HEK293 (cell line): Measurements from ENCODE around the gene C1orf21.

Experiments
- CTCF ChIA-PET: fragments of 350-600 bp; formaldehyde crosslinking; extraction: SDS; loops from one replicate; lab custom pipeline; 2021; ENCODE audit warnings: antibody characterized with exemption; lab: Yijun Ruan, JAX
- POLR2A ChIA-PET: fragments of 300-600 bp; formaldehyde crosslinking; extraction: SDS; loops from one replicate; lab custom pipeline; 2020; ENCODE audit warnings: antibody characterized with exemption, inconsistent platforms; lab: Yijun Ruan, JAX
- H3K27ac ChIP-seq: fragments of 200-500 bp; sonication (Bioruptor generic); 2 replicates; pipeline ENCODE4 v1.5.1; 2014; ENCODE audit warnings: low read depth, low read length, control low read depth, inconsistent platforms; ENCODE audit errors: extremely low read depth
- H3K36me3 ChIP-seq, 2 experiments: fragments of 200-500 bp in 1 of 2; sonication (Bioruptor generic) in 1 of 2; 1 replicate in 1 of 2; 2 replicates in 1 of 2; pipeline ENCODE4 v1.5.1; 2014 to 2017; ENCODE audit warnings: inconsistent platforms in 2 of 2, low read length in 2 of 2; ENCODE audit not compliant: control insufficient read depth in 2 of 2, insufficient read depth in 1 of 2
- H3K4me1 ChIP-seq: fragments of 200-500 bp; sonication (Bioruptor generic); 2 replicates; pipeline ENCODE4 v1.5.1; 2014; ENCODE audit warnings: mild to moderate bottlenecking, low read length, inconsistent platforms; ENCODE audit not compliant: control insufficient read depth, insufficient read depth
- H3K4me3 ChIP-seq: 2 replicates; pipeline ENCODE4 v1.5.1; 2011; ENCODE audit warnings: low read depth, mild to moderate bottlenecking, control low read depth, low read length, moderate library complexity
- H3K9me3 ChIP-seq: fragments of 200-500 bp; sonication (Bioruptor generic); 2 replicates; pipeline ENCODE4 v1.5.1; 2014; ENCODE audit warnings: low read depth, low read length, inconsistent platforms; ENCODE audit not compliant: control insufficient read depth, insufficient read depth
- ATF2 ChIP-seq: fragments of 450-650 bp; formaldehyde crosslinking; IDR thresholded peaks from 2 replicates; pipeline ENCODE4 v1.5.1; 2016; ENCODE audit warnings: missing biosample characterization, missing genetic modification characterization, low read depth
- ELK4 ChIP-seq: IDR thresholded peaks from 2 replicates; pipeline ENCODE4 v1.6.1; 2011; ENCODE audit warnings: mild to moderate bottlenecking, low read depth, low read length, borderline replicate concordance
- GLIS2 ChIP-seq: fragments of 450-650 bp; formaldehyde crosslinking; IDR thresholded peaks from 2 replicates; pipeline ENCODE4 v1.5.1; 2016; ENCODE audit warnings: missing biosample characterization, missing genetic modification characterization
- HOXC10 ChIP-seq: sonication (generic); formaldehyde crosslinking; IDR thresholded peaks from 2 replicates; pipeline ENCODE4 v1.8.1; 2023; ENCODE audit warnings: mild to moderate bottlenecking, missing genetic modification reagents
- KLF16 ChIP-seq: fragments of 450-650 bp; formaldehyde crosslinking; IDR thresholded peaks from 2 replicates; pipeline ENCODE4 v1.5.1; 2017; ENCODE audit warnings: missing biosample characterization, missing genetic modification characterization
- MEIS1 ChIP-seq: sonication (generic); formaldehyde crosslinking; IDR thresholded peaks from 2 replicates; pipeline ENCODE4 v1.8.1; 2022; ENCODE audit warnings: missing genetic modification reagents, mild to moderate bottlenecking, borderline replicate concordance
- ZBTB7A ChIP-seq: fragments of 450-650 bp; formaldehyde crosslinking; IDR thresholded peaks from 2 replicates; pipeline ENCODE4 v1.5.1; 2016; ENCODE audit warnings: low read depth, missing biosample characterization, missing genetic modification characterization
- ZNF146 ChIP-seq: fragments of 450-650 bp; formaldehyde crosslinking; IDR thresholded peaks from 2 replicates; pipeline ENCODE4 v1.5.1; 2016; ENCODE audit warnings: missing biosample characterization, missing genetic modification characterization
- ZNF266 ChIP-seq: fragments of 450-650 bp; formaldehyde crosslinking; IDR thresholded peaks from 2 replicates; pipeline ENCODE4 v1.5.1; 2016; ENCODE audit warnings: missing biosample characterization, missing genetic modification characterization, low read depth
- ZNF521 ChIP-seq: fragments of 450-650 bp; formaldehyde crosslinking; IDR thresholded peaks from 2 replicates; pipeline ENCODE4 v1.5.1; 2017; ENCODE audit warnings: missing biosample characterization, mild to moderate bottlenecking, missing genetic modification characterization
- ZNF610 ChIP-seq: fragments of 450-650 bp; formaldehyde crosslinking; IDR thresholded peaks from 2 replicates; pipeline ENCODE4 v1.5.1; 2016; ENCODE audit warnings: missing biosample characterization, missing genetic modification characterization, borderline replicate concordance
- ZNF677 ChIP-seq: fragments of 450-650 bp; IDR thresholded peaks from 2 replicates; pipeline ENCODE4 v1.5.0; 2018; ENCODE audit warnings: missing biosample characterization, mild to moderate bottlenecking, missing genetic modification characterization, moderate library complexity
- ZXDB ChIP-seq: fragments of 450-650 bp; formaldehyde crosslinking; IDR thresholded peaks from 2 replicates; pipeline ENCODE4 v1.5.1; 2016; ENCODE audit warnings: missing biosample characterization, missing genetic modification characterization
- TF ChIP-seq, protein P1 (sequence below): fragments of 450-650 bp; formaldehyde crosslinking; IDR thresholded peaks from 2 replicates; pipeline ENCODE4 v1.5.1; 2016; ENCODE audit warnings: missing biosample characterization, missing genetic modification characterization
- TF ChIP-seq, protein P2 (sequence below): fragments of 450-650 bp; formaldehyde crosslinking; IDR thresholded peaks from 2 replicates; pipeline ENCODE4 v1.5.1; 2016; ENCODE audit warnings: missing biosample characterization, missing genetic modification characterization
- TF ChIP-seq, protein P3 (sequence below): fragments of 450-650 bp; formaldehyde crosslinking; IDR thresholded peaks from 2 replicates; pipeline ENCODE4 v1.5.1; 2016; ENCODE audit warnings: missing biosample characterization, missing genetic modification characterization

Gene C1orf21

GRCh38 chr1:184647471-184647870 lies 260.6 kb downstream of the C1orf21 start (continued):
- TF ChIP-seq ELK4 (no peak), ZBTB7A (tag by site-specific recombination) (no peak), ZNF521 (tag by site-specific recombination) (no peak), ZXDB (tag by site-specific recombination) (no peak), HOXC10 (CRISPR knock-in tag) (no peak), ZNF146 (tag by site-specific recombination) (no peak)
- TF ChIP-seq, protein P1, sequence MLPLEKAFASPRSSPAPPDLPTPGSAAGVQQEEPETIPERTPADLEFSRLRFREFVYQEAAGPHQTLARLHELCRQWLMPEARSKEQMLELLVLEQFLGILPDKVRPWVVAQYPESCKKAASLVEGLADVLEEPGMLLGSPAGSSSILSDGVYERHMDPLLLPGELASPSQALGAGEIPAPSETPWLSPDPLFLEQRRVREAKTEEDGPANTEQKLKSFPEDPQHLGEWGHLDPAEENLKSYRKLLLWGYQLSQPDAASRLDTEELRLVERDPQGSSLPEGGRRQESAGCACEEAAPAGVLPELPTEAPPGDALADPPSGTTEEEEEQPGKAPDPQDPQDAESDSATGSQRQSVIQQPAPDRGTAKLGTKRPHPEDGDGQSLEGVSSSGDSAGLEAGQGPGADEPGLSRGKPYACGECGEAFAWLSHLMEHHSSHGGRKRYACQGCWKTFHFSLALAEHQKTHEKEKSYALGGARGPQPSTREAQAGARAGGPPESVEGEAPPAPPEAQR (tag by site-specific recombination) = no peak
- TF ChIP-seq, protein P2, sequence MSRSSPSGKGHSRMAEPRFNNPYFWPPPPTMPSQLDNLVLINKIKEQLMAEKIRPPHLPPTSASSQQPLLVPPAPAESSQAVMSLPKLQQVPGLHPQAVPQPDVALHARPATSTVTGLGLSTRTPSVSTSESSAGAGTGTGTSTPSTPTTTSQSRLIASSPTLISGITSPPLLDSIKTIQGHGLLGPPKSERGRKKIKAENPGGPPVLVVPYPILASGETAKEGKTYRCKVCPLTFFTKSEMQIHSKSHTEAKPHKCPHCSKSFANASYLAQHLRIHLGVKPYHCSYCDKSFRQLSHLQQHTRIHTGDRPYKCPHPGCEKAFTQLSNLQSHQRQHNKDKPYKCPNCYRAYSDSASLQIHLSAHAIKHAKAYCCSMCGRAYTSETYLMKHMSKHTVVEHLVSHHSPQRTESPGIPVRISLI (tag by site-specific recombination) = no peak
- TF ChIP-seq, protein P3, sequence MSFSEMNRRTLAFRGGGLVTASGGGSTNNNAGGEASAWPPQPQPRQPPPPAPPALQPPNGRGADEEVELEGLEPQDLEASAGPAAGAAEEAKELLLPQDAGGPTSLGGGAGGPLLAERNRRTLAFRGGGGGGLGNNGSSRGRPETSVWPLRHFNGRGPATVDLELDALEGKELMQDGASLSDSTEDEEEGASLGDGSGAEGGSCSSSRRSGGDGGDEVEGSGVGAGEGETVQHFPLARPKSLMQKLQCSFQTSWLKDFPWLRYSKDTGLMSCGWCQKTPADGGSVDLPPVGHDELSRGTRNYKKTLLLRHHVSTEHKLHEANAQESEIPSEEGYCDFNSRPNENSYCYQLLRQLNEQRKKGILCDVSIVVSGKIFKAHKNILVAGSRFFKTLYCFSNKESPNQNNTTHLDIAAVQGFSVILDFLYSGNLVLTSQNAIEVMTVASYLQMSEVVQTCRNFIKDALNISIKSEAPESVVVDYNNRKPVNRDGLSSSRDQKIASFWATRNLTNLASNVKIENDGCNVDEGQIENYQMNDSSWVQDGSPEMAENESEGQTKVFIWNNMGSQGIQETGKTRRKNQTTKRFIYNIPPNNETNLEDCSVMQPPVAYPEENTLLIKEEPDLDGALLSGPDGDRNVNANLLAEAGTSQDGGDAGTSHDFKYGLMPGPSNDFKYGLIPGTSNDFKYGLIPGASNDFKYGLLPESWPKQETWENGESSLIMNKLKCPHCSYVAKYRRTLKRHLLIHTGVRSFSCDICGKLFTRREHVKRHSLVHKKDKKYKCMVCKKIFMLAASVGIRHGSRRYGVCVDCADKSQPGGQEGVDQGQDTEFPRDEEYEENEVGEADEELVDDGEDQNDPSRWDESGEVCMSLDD (tag by site-specific recombination) = no peak
- TF ChIP-seq, all 188 proteins: peak for 0

DNA sequence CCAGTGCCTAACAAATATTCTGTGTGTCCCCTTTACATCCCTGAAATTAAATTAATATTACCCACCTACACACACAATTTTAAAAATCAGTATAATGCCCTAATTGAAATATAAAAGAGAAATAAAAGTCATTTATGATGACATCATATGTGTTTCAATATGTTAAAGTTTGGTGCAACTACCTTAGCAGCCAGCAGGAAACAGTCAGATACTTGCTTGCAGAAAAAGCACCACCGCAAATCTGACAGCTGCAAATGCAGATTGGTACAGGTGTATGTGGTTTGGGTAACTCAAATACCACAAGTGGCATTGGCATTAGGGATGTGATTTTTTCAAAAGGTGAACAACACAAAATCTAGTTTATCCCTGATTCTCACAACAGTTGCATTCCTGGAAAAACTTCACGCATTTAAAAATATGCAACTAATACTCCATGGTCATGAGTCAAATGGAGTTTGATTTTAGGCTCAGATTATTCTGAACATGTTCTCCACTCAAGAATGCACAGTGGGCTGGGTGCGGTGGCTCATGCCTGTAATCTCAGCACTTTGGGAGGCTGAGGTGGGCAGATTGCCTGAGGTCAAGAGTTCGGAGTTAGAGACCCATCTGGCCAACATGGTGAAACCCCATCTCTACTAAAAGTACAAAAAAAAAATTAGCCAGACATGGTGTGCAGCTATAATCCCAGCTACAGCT lies 261.5 kb downstream of the C1orf21 start:
- Histone ChIP-seq H3K4me1 (no peaks in the 10 kb centered on the region), H3K36me3 (no peaks in the 10 kb centered on the region), H3K9me3 (no peaks in the 10 kb centered on the region)
- POLR2A ChIA-PET = no interaction called here
- peak; percentile 68 for TF ChIP-seq ATF2
- TF ChIP-seq KLF16 (tag by site-specific recombination) = no peak
- TF ChIP-seq, all 188 proteins: peak for 1
- CTCF ChIA-PET = interaction anchor here (0.6 kb wide), 1 partner anchor 333 kb away, joined by 3 read pairs; no protein-coding TSS in a partner anchor
- no peak overlapping the region for H3K4me3 ChIP-seq
- H3K27ac ChIP-seq = no peak overlapping the region

DNA sequence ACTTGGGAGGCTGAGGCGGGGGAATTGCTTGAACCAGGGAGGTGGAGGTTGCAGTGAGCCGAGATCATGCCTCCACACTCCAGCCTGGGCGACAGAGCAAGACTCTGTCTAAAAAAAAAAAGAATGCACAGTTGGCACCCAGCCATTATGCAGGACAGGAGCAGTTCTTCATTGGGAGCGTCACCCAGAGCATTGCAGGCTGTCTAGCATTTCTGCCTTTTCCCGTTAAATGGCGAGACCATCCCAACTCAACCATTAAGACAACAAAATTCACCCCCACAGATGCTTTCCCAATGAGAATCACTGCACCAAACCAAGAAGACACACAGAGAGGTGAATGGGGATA lies 262.0 kb downstream of the C1orf21 start:
- no peaks in the 10 kb centered on the region for H3K36me3 ChIP-seq
- POLR2A ChIA-PET = no interaction called here
- H3K4me3 ChIP-seq = no peak overlapping the region
- H3K9me3 ChIP-seq = no peaks in the 10 kb centered on the region
- CTCF ChIA-PET = interaction anchor here (0.6 kb wide), 1 partner anchor 333 kb away, joined by 3 read pairs; no protein-coding TSS in a partner anchor
- TF ChIP-seq MEIS1 (CRISPR knock-in tag) (no peak), GLIS2 (tag by site-specific recombination) (no peak), ZNF266 (tag by site-specific recombination) (no peak), ZNF610 (tag by site-specific recombination) (peak; percentile 54; the same call in 1 of the 2 replicates), ZNF677 (no peak)
- H3K4me1 ChIP-seq = no peaks in the 10 kb centered on the region
- H3K27ac ChIP-seq = no peak overlapping the region
